GM12873 (cell line): Measurements from ENCODE around the gene XRCC1.

Experiments
- CTCF ChIP-seq: IDR thresholded peaks from 2 replicates; pipeline ENCODE4 v1.5.1; 2012; ENCODE audit warnings: low read depth, mild to moderate bottlenecking, moderate library complexity, low read length, control low read depth; ENCODE audit not compliant: insufficient read depth; ENCODE audit errors: missing control alignments

Gene XRCC1

DNA sequence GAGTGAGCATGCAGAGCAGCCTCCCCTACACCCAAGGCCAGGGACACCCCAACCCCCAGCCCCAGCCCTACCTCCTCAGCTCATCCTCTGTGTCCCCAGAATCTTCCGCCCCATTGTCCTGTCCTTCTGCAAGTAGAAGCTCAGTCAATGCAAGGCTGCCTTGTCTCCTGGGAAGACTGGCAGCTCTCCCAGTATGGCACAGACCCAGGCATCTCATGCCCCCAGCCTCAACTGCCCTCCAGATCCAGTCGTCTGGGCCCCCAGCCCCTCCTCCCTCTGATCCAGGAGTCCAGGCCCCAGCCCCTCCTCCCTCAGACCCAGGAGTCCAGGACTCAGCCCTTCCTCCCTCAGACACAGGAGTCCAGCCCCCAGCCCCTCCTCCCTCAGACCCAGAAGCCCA is 29.3 kb downstream of the XRCC1 start:
- TF ChIP-seq CTCF, result no peak

GRCh38 chr19:43545276-43545675 is 30.1 kb downstream of the XRCC1 start:
- TF ChIP-seq CTCF, result no peak

GRCh38 chr19:43544077-43544476 is 31.2 kb downstream of the XRCC1 start:
- TF ChIP-seq CTCF, result no peak

DNA sequence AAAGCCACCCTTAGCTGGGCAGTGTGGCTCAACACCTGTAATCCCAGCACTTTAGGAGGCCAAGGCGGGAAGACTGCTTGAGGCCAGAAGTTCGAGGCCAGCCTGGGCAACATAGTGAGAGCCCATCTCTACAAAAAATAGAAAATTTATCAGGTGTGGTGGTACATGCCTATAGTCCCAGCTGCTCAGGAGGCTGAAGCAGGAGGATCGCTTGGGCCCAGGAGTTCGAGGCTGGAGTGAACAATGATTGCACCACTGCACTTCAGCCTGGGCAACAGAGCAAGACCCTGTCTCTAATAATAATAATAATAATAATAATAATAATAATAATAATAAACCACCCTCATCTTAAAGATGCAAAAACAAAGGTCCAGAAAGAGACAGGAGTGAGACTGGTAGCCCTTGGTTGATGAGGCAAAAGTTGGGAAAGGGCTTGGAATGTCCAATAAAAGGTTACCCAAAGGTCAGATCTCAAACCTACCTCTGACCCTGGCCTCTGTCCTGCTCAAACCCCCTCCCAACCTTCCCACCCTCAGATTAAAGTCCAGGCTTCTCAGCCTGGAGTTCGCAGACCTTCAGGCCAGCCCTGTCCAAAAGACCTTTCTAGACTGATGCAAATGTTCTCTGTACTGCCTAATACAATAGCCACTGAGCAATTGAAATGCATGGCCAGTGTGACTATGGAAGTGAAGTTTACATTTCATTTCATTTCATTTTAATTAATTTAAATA is 33.2 kb downstream of the XRCC1 start:
- no peak for TF ChIP-seq CTCF

GRCh38 chr19:43540381-43540780 is 34.9 kb downstream of the XRCC1 start:
- no peak for TF ChIP-seq CTCF

- no peak for TF ChIP-seq CTCF
Measured at GRCh38 chr19:43538922-43539321, 36.4 kb downstream of the XRCC1 start.

GRCh38 chr19:43534816-43535761 is 40.2 kb downstream of the XRCC1 start:
- TF ChIP-seq CTCF, result peak; percentile 53
